MM.1S (cell line): ENCODE results near the gene VGLL2.

Experiments
- DNase-seq: peaks from one replicate; pipeline ENCODE4 v3.0.0-alpha.2; 2015
- H2AFZ ChIP-seq: fragments of 300-600 bp; sonication (generic); 2 replicates; pipeline ENCODE4 v1.6.0; 2016; ENCODE audit warnings: antibody characterized with exemption, low read length
- H3F3A ChIP-seq: fragments of 300-600 bp; sonication (generic); 2 replicates; pipeline ENCODE4 v1.6.1; 2016; ENCODE audit warnings: mild to moderate bottlenecking, antibody characterized with exemption, low read length, moderate library complexity, mixed read lengths; ENCODE audit not compliant: insufficient read depth
- H3K27ac ChIP-seq: fragments of 300-600 bp; sonication (generic); 2 replicates; pipeline ENCODE4 v1.5.1; 2016; ENCODE audit warnings: mild to moderate bottlenecking, low read length
- H3K27me3 ChIP-seq: fragments of 300-600 bp; sonication (generic); replicated peaks from 2 replicates; pipeline ENCODE4 v1.6.0; 2016; ENCODE audit warnings: low read length; ENCODE audit not compliant: insufficient read depth
- H3K36me3 ChIP-seq: fragments of 300-600 bp; sonication (generic); replicated peaks from 2 replicates; pipeline ENCODE4 v1.6.1; 2016; ENCODE audit warnings: mild to moderate bottlenecking, low read length, mixed read lengths; ENCODE audit not compliant: insufficient read depth
- H3K4me1 ChIP-seq: fragments of 300-600 bp; sonication (generic); 2 replicates; pipeline ENCODE4 v1.6.1; 2016; ENCODE audit warnings: low read length, mixed read lengths
- H3K4me2 ChIP-seq: fragments of 300-600 bp; sonication (generic); 2 replicates; pipeline ENCODE4 v1.6.0; 2016; ENCODE audit warnings: low read depth, low read length
- H3K4me3 ChIP-seq: fragments of 300-600 bp; sonication (generic); 2 replicates; pipeline ENCODE4 v1.5.1; 2016; ENCODE audit warnings: low read length, mixed read lengths
- H3K79me2 ChIP-seq: fragments of 300-600 bp; sonication (generic); 2 replicates; pipeline ENCODE4 v1.6.1; 2016; ENCODE audit warnings: mixed run types, low read length, mixed read lengths
- H3K9ac ChIP-seq: fragments of 300-600 bp; sonication (generic); 2 replicates; pipeline ENCODE4 v1.6.1; 2016; ENCODE audit warnings: low read length, mixed read lengths
- H3K9me2 ChIP-seq: fragments of 300-600 bp; sonication (generic); replicated peaks from 2 replicates; pipeline ENCODE4 v1.6.1; 2016; ENCODE audit warnings: mild to moderate bottlenecking, low read length, mixed read lengths; ENCODE audit not compliant: insufficient read depth
- H3K9me3 ChIP-seq: fragments of 300-600 bp; sonication (generic); replicated peaks from 2 replicates; pipeline ENCODE4 v1.6.1; 2016; ENCODE audit warnings: mild to moderate bottlenecking, low read length, mixed read lengths; ENCODE audit not compliant: insufficient read depth
- H4K20me1 ChIP-seq: fragments of 300-600 bp; sonication (generic); 2 replicates; pipeline ENCODE4 v1.6.1; 2016; ENCODE audit warnings: mild to moderate bottlenecking, low read length, moderate library complexity, mixed read lengths; ENCODE audit not compliant: insufficient read depth
- EZH2 ChIP-seq: fragments of 300-600 bp; sonication (generic); optimal IDR thresholded peaks from 2 replicates; pipeline ENCODE3; 2017; ENCODE audit warnings: low read depth, mild to moderate bottlenecking, antibody characterized with exemption, low read length, mixed read lengths
- EZH2phosphoT487 ChIP-seq: fragments of 300-600 bp; sonication (generic); IDR thresholded peaks from 2 replicates; pipeline ENCODE4 v1.6.1; 2018; ENCODE audit warnings: antibody characterized with exemption, low read length
- TF ChIP-seq, protein P1 (sequence below): fragments of 300-600 bp; sonication (generic); IDR thresholded peaks from 2 replicates; pipeline ENCODE4 v1.5.1; 2016; ENCODE audit warnings: antibody characterized with exemption, low read length, mixed read lengths

The VGLL2 gene, protein sequence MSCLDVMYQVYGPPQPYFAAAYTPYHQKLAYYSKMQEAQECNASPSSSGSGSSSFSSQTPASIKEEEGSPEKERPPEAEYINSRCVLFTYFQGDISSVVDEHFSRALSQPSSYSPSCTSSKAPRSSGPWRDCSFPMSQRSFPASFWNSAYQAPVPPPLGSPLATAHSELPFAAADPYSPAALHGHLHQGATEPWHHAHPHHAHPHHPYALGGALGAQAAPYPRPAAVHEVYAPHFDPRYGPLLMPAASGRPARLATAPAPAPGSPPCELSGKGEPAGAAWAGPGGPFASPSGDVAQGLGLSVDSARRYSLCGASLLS

DNA sequence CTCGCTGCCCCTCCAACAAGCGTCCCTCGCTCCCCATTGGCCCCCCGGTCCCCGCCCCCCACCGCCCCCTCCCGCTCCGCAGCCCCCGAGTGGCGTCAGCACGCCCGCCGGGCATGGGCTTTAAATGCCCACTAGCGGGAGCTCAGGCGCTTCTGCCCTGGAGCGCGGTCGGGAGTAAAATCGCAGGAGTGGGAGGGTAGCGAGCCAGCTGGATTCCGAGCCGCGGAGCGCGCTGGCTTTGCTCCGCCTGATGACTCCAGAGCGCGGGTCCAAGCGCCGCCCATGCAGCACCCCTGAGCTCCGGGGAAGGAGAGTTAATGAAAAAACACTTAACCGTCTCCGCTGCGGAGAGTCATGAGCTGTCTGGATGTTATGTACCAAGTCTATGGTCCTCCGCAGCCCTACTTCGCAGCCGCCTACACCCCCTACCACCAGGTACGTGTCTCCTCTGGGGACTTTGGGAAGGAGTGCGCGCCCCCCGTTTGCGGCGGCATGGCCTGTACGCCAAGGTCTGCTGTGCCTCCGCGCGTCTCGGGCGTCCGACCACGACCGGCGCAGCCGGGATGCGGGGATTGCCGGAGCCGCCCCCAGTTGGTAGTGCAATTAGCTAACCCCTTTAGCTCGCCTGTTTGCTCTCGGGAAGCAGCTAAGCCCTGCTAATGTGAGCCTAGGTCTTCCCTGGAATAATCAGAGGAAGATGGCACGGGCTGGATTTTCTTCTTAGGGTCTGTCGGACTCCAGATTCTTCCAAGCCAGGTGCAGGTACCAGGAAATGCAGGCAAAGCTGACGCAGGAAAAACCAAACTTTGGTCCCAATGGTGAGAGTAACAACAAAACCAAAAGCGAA lies at the start of gene VGLL2:
Gene VGLL2 (plus strand): TSS at position 149 of the 847 bp plus-strand sequence. CDS start 206 bp downstream, at position 355.
- Histone ChIP-seq H2AFZ (peak within 1 kb of the TSS; percentile 74), H3F3A (no peaks in the 10 kb centered on the region), H3K79me2 (no peaks in the 10 kb centered on the region), H4K20me1 (no peaks in the 10 kb centered on the region), H3K9me3 (no peaks in the 10 kb centered on the region), H3K4me2 (peak within 1 kb of the TSS; percentile 98), H3K27me3 (peaks cover 46% of the 10 kb centered on the region), H3K27ac (no peak within 1 kb of the TSS), H3K36me3 (no peaks in the 10 kb centered on the region), H3K9me2 (no peaks in the 10 kb centered on the region), H3K9ac (no peak within 1 kb of the TSS), H3K4me3 (peak within 1 kb of the TSS; percentile 70), H3K4me1 (no peaks in the 10 kb centered on the region)
- peak; percentile 23 for DNase-seq
- TF ChIP-seq EZH2 (no peak), EZH2phosphoT487 (no peak)
- TF ChIP-seq, protein P1, sequence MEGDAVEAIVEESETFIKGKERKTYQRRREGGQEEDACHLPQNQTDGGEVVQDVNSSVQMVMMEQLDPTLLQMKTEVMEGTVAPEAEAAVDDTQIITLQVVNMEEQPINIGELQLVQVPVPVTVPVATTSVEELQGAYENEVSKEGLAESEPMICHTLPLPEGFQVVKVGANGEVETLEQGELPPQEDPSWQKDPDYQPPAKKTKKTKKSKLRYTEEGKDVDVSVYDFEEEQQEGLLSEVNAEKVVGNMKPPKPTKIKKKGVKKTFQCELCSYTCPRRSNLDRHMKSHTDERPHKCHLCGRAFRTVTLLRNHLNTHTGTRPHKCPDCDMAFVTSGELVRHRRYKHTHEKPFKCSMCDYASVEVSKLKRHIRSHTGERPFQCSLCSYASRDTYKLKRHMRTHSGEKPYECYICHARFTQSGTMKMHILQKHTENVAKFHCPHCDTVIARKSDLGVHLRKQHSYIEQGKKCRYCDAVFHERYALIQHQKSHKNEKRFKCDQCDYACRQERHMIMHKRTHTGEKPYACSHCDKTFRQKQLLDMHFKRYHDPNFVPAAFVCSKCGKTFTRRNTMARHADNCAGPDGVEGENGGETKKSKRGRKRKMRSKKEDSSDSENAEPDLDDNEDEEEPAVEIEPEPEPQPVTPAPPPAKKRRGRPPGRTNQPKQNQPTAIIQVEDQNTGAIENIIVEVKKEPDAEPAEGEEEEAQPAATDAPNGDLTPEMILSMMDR: no peak

DNA sequence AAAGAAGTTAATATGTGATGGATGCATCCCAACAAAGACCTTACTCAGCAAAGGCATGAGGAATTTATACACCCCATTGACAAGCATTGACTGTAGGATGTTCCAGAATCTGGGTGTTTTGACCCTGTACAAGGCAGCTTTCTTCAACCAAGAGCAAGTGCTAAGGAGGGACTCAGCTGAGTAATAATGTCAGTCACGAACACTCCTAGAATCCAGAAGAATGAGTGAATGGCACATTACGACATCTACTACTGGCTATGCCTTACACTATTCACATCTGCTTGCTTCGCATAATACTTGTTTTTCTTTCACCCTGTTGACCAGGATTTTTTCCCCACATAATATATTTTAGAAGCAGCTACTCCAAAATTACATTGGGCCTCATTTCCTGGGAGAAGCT lies 42.5 kb upstream of the VGLL2 start:
- TF ChIP-seq EZH2phosphoT487: no peak
- TF ChIP-seq, protein P1: no peak
- TF ChIP-seq EZH2: no peak
- Histone ChIP-seq H3K36me3 (no peaks in the 10 kb centered on the region), H3K27me3 (no peaks in the 10 kb centered on the region), H2AFZ (no peak overlapping the region), H3K27ac (no peak overlapping the region), H3K9me2 (no peaks in the 10 kb centered on the region), H3K9ac (no peak overlapping the region), H3K9me3 (no peaks in the 10 kb centered on the region), H4K20me1 (no peaks in the 10 kb centered on the region), H3K4me3 (no peak overlapping the region), H3F3A (no peaks in the 10 kb centered on the region), H3K79me2 (no peaks in the 10 kb centered on the region), H3K4me2 (no peak overlapping the region), H3K4me1 (no peaks in the 10 kb centered on the region)
- DNase-seq: no peak

DNA sequence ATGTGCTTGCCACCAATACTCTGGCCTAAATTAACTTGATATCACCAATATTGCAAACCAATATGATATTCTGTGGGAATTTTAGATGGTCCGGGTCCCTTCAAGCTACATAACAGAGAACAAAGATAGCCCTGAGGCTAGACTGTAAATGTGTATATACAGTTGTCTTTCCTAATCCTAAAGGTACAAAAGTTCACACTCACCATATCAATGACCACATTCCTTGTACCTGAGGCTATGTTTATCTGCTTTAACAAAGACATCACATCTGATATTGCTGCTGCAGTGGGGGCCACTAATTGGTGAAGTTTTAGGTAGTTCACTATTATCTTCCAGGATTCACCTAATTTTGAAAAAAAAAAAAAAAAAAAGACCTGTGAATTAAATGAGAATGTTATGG lies 38.6 kb upstream of the VGLL2 start:
- no peaks in the 10 kb centered on the region for H4K20me1 ChIP-seq
- no peaks in the 10 kb centered on the region for H3K9me3 ChIP-seq
- H3K4me3 ChIP-seq: no peak overlapping the region
- no peak overlapping the region for H3K9ac ChIP-seq
- no peaks in the 10 kb centered on the region for H3K9me2 ChIP-seq
- no peaks in the 10 kb centered on the region for H3K4me1 ChIP-seq
- H3K36me3 ChIP-seq: no peaks in the 10 kb centered on the region
- DNase-seq: no peak
- no peaks in the 10 kb centered on the region for H3K27me3 ChIP-seq
- no peak overlapping the region for H3K27ac ChIP-seq
- no peak overlapping the region for H3K4me2 ChIP-seq
- no peaks in the 10 kb centered on the region for H3K79me2 ChIP-seq
- TF ChIP-seq EZH2 (no peak), EZH2phosphoT487 (no peak)
- TF ChIP-seq, protein P1: no peak
- no peak overlapping the region for H2AFZ ChIP-seq
- no peaks in the 10 kb centered on the region for H3F3A ChIP-seq
